ENCODE measurements around the gene SSRP1.

The SSRP1 gene

GRCh38 chr11:57276169-57276970 is 59.3 kb downstream of the SSRP1 start:
- DNase-seq: no peak
